Hair follicle dermal papilla cell (primary cell): ENCODE measurements around the gene IKZF4. TPM values are rescaled to one million over a fixed set of nuclear protein-coding genes. Genes with fewer than 3 reads are reported as not detected.

Experiments
- total RNA-seq: library from RNA; depleted of rRNA; stranded (reverse); fragments of >200 nt; gene quantifications from 2 replicates; pipeline ENCODE4 v1.2.3, GENCODE V29; 2012

Gene IKZF4
- total RNA-seq = 2.4 and 2.8 TPM in 2 replicates

GRCh38 chr12:56020423-56021184, at the start of gene IKZF4:
IKZF4 (plus strand) TSS chr12:56021043; CDS start chr12:56021494, 451 bp downstream.

DNA sequence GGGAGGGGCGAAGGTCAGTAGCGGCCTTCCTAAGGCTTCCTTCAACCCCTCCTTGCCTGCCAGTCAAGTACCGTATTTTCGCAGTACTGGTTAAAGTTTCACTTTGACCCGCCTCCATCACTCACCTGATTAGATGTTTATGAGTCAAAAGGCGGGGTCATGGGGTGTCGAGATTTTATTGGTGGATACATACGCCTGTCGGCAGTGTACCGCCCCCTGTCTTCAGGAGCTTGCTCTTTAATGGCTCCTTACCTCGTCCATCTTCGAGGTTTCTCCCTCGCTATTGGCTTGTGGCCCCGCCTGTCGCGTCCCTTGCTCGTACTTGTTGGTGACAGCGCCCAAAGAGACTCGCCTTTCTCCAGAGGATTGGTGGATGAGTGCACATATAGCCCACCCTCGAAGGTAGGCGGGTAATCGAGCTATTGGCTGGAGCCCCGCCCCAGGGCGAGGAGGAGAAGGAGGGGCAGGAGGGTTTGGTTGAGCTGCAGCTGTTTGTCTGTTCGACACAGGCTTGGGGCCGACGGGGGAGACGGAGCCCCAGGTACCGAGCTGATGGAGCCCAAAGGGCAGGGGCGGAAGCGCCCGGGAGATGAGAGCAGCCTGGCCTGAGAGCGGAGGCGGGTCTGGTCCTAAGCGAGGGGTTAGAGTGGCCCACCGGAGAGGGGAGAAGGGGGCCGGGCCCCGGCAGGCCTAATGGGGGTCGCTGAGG, 47.1 kb upstream of the IKZF4 start, which contains the start of gene RAB5B:
TSS of gene RAB5B (plus strand) at position 480 of the 709 bp plus-strand sequence. CDS start 12,883 bp downstream, outside the sequence.

GRCh38 chr12:55996715-55997534, 23.9 kb upstream of the IKZF4 start, which contains the start of gene SUOX:
SUOX (plus strand) TSS chr12:55997276; CDS start chr12:56002222, 4,946 bp downstream.

DNA sequence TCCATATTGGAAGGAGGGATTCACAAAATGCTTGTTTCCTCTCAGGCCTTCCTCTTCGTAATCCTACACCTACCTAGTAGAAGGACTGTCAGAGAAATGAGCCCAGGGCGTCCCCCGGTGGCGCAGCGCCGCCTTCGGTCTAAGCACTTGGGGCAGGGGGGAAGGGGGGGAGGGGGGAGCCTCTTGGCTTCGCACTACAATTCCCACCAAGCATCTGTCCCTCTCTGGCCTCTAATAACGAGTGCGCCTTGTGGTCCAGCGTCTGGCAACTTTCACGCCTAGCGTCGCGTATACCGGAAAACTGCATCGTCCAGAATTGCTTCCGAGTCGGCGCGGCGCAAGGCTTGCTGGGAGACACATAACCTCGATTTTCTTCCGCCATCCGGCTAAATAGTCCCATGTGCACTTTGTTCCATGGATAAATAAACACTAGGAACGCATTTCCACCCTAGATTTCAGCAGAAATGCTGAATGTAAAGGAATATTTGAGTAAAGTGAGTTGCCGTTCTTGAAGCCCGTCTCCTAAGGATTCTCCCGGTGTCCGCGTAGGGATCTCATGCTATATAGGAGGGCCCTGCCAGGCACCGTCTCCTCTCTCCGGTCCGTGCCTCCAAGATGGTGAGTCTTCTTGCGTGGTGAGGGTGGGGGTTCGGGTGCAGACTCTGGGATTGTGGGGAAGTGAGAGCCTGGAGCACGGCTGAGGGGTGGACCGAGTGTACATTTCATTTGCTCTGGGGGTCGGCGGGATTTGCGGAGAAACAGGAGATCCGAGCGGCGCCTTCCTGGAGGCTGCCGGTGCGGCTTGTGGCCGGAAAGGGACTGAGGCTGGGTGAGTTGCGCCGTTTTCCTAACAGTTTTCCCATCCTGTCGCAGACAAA, 20.9 kb downstream of the IKZF4 start, which contains the start of gene RPS26:
TSS of gene RPS26 (plus strand) at position 367 of the 878 bp plus-strand sequence. CDS start at position 616, 249 bp downstream.

DNA sequence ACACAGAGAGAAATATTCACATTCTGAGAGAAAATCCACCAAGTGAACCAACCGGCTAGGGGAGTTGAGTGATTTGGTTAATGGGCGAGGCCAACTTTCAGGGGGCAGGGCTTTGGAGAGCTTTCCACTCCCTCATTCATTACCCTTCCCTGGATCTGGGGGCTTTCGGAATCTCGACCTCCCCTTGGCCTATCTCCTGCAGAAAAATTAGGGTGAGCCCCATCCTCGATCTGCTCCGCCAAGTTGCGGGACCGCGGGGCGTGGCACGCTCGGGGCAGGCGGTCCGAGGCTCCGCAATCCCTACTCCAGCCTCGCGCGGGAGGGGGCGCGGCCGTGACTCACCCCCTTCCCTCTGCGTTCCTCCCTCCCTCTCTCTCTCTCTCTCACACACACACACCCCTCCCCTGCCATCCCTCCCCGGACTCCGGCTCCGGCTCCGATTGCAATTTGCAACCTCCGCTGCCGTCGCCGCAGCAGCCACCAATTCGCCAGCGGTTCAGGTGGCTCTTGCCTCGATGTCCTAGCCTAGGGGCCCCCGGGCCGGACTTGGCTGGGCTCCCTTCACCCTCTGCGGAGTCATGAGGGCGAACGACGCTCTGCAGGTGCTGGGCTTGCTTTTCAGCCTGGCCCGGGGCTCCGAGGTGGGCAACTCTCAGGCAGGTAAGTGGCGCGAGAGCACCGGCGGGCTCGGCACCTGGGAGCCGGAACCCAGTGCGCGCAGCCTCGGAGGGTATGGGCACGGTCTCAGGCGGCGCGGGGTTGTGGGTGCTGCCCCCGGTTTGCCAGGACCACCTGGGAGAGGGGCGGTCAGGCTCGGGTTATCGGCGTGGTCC, 59.1 kb downstream of the IKZF4 start, which contains the start of gene ERBB3:
TSS of gene ERBB3 (plus strand) at position 443 of the 833 bp plus-strand sequence. CDS start at position 579, 136 bp downstream.

Other genes with a start within 250 kb of the IKZF4 start
- 34.1 and 40.0 TPM in 2 replicates for gene SARNP, start 203.3 kb upstream of the IKZF4 start, total RNA-seq
- gene ORMDL2, start 203.0 kb upstream of the IKZF4 start, total RNA-seq = 13.0 and 14.7 TPM in 2 replicates
- 59.7 and 66.5 TPM in 2 replicates for gene DNAJC14, start 191.5 kb upstream of the IKZF4 start, total RNA-seq
- gene MMP19, start 178.1 kb upstream of the IKZF4 start, total RNA-seq = 15.4 and 16.1 TPM in 2 replicates
- gene PYM1, start 93.1 kb upstream of the IKZF4 start, total RNA-seq = 25.2 and 29.8 TPM in 2 replicates
- 51.0 and 60.5 TPM in 2 replicates for gene DGKA, start 89.9 kb upstream of the IKZF4 start, total RNA-seq
- 1.1 and 2.9 TPM in 2 replicates for gene PMEL, start 55.0 kb upstream of the IKZF4 start, total RNA-seq
- gene CDK2, start 54.2 kb upstream of the IKZF4 start, total RNA-seq = 14.1 and 17.7 TPM in 2 replicates
- 92.8 and 93.1 TPM in 2 replicates for gene RAB5B, start 47.0 kb upstream of the IKZF4 start, total RNA-seq
- 13.1 and 13.3 TPM in 2 replicates for gene SUOX, start 23.8 kb upstream of the IKZF4 start, total RNA-seq
- 192 and 318 TPM in 2 replicates for gene RPS26, start 20.9 kb downstream of the IKZF4 start, total RNA-seq
- gene ERBB3, start 59.1 kb downstream of the IKZF4 start, total RNA-seq = 0.73 and 2.3 TPM in 2 replicates
- 83.1 and 84.2 TPM in 2 replicates for gene PA2G4, start 83.5 kb downstream of the IKZF4 start, total RNA-seq
- 811 and 982 TPM in 2 replicates for gene RPL41, start 95.6 kb downstream of the IKZF4 start, total RNA-seq
- gene ZC3H10, start 97.2 kb downstream of the IKZF4 start, total RNA-seq = 7.7 and 9.9 TPM in 2 replicates
- 251 and 267 TPM in 2 replicates for gene ESYT1, start 107.2 kb downstream of the IKZF4 start, total RNA-seq
- gene MYL6B, start 131.5 kb downstream of the IKZF4 start, total RNA-seq = 53.9 and 65.1 TPM in 2 replicates
- gene MYL6, start 137.3 kb downstream of the IKZF4 start, total RNA-seq = 831 and 1,406 TPM in 2 replicates
- gene SMARCC2, start 168.4 kb downstream of the IKZF4 start, total RNA-seq = 75.8 and 76.9 TPM in 2 replicates
- 145 and 163 TPM in 2 replicates for gene RNF41, start 200.9 kb downstream of the IKZF4 start, total RNA-seq
- gene NABP2, start 203.3 kb downstream of the IKZF4 start, total RNA-seq = 21.6 and 24.0 TPM in 2 replicates
- gene SLC39A5, start 209.0 kb downstream of the IKZF4 start, total RNA-seq = not detected in 2 replicates
- 19.1 and 22.3 TPM in 2 replicates for gene ANKRD52, start 237.3 kb downstream of the IKZF4 start, total RNA-seq
- gene COQ10A, start 245.9 kb downstream of the IKZF4 start, total RNA-seq = 12.4 and 15.6 TPM in 2 replicates